Right cardiac atrium (tissue), 5 donors: ENCODE measurements around the gene PLPP6. TPM values are rescaled to one million over a fixed set of nuclear protein-coding genes. Genes with fewer than 3 reads are reported as not detected.
A peak's percentile ranks its signal among the peaks of the same experiment; 100 is the strongest.

Experiments used
- ATAC-seq, 2 donors: fragments of 200-7000 bp; cut with Tn5 transposase; one replicate each; pipeline versions ENCODE4 v1.8.0 to v1.9.1; 2020; ENCODE audit warnings: moderate library complexity in 2 of 2, mild to moderate bottlenecking in 1 of 2
- DNase-seq, 3 donors: peaks; one replicate each; pipeline ENCODE4 v3.0.0-alpha.2; 2020
- H3K27ac ChIP-seq: one replicate; pipeline ENCODE4 v1.5.1; 2013; ENCODE audit warnings: mild to moderate bottlenecking, low read length, control low read depth, moderate library complexity
- H3K27me3 ChIP-seq: one replicate; pipeline ENCODE4 v1.6.1; 2013; ENCODE audit not compliant: control insufficient read depth, insufficient read depth
- H3K4me1 ChIP-seq: one replicate; pipeline ENCODE4 v1.6.1; 2013; ENCODE audit warnings: low read length; ENCODE audit not compliant: control insufficient read depth, insufficient read depth
- H3K4me3 ChIP-seq: one replicate; pipeline ENCODE4 v1.5.1; 2013; ENCODE audit warnings: low read length, control low read depth
- H3K9me3 ChIP-seq: one replicate; pipeline ENCODE4 v1.6.1; 2013; ENCODE audit warnings: low read length; ENCODE audit not compliant: control insufficient read depth
- WGBS: extraction: QIAGEN DNeasy Blood & Tissue Kit; methylation state at CpG from one replicate; pipeline ENCODE4 v1.1.7; 2013; 5-methylcytosine and 5-hydroxymethylcytosine counted together
- intact Hi-C, 4 donors: fragments of 100-400 bp; cut with DNase I; formaldehyde crosslinking; loops; one replicate each; pipeline versions ENCODE4 v1.11.0 to v1.14.0; 2022 to 2023
- polyA plus RNA-seq: library from polyadenylated mRNA; stranded (reverse); fragments of 200-250 nt; gene quantifications from one replicate; pipeline ENCODE4 v1.2.3, GENCODE V29; 2013
- total RNA-seq, 4 donors: library from RNA; stranded (reverse); fragmentation: NEBNext Ultra II Directional; extraction: Animal tissue kit (Norgen Biotek cat#: 25700); gene quantifications; one replicate each; pipeline ENCODE4 v1.2.1, GENCODE V29; 2021
- donor health status: healthy with polysubstance abuse.
- donor health status: DM: no; HTN: yes; CAD: no.
- donor health status: DM: no; HTN: no; CAD: no.
- donor health status: DM: no; HTN: yes; CAD: no; lungs with severe emphysema.
- donor health status: DM: yes; HTN: yes; CAD: no.

The PLPP6 gene
- total and polyA plus RNA-seq, 5 donors, result 2.1 to 4.5 (median 3.8) TPM

- DNase-seq (no peak), ATAC-seq (no peak)
- no peak overlapping the region for H3K27ac ChIP-seq
- WGBS, result 65% methylated on average over 3 of the region's 3 CpGs
- no peaks in the 10 kb centered on the region for H3K9me3 ChIP-seq
- intact Hi-C loops, result loop anchor here in 1 of 4 donors (5.0 kb wide), 1 partner anchor 65 kb away; the partner anchor contains the start of gene AK3
- H3K4me3 ChIP-seq, result no peak overlapping the region
- H3K4me1 ChIP-seq, result peaks cover 2% of the 10 kb centered on the region
- no peaks in the 10 kb centered on the region for H3K27me3 ChIP-seq
Observed at GRCh38 chr9:4677392-4677791, 15.3 kb downstream of the PLPP6 start.

DNA sequence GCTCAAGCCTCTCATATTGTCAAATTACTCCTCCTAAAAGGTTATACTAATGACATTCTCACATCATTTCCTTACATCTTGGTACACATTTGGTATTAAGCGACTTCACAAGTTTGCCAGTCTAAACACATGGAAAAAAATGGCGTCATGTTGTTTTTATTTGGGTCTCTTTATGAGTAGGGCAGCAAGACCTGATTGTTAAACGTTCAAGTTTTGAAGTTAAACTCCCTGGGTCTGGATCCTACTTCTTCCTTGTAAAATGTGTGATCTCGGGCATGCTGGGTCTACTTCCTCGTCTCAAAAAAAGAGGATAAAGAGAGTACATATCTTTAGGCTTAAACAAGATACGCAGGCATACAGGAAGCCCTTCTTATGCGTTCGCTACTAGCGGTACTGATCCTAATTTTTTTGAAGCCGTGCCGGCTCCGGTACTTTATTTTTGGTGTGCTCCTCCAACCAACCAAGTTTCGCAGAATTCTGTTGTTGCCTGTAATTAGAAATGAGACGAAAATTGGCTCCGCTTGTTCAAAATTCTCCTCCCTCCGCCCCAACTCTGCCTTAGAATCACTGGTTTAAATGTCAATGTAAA is 16.7 kb downstream of the PLPP6 start:
- Histone ChIP-seq H3K9me3 (no peaks in the 10 kb centered on the region), H3K4me3 (peak overlapping the region; percentile 88), H3K27me3 (no peaks in the 10 kb centered on the region), H3K27ac (peak overlapping the region; percentile 98), H3K4me1 (peaks cover 2% of the 10 kb centered on the region)
- WGBS, result under 1% methylated on average over 16 of the region's 16 CpGs
- ATAC-seq, result peak; percentile 2 to 17
- no peak for DNase-seq
- intact Hi-C loops, result loop anchor here in 1 of 4 donors (5.0 kb wide), 1 partner anchor 64 kb away; the partner anchor contains the start of gene AK3

GRCh38 chr9:4679268-4680172 is 17.4 kb downstream of the PLPP6 start, which contains the start of gene CDC37L1:
CDC37L1 (plus strand) TSS chr9:4679569; CDS start chr9:4679768, 199 bp downstream.
- H3K4me3 ChIP-seq, result peak within 1 kb of the TSS; percentile 88
- peak within 1 kb of the TSS; percentile 98 for H3K27ac ChIP-seq
- peak; percentile 99 for ATAC-seq
- H3K4me1 ChIP-seq, result peaks cover 2% of the 10 kb centered on the region
- intact Hi-C loops, result loop anchor here in 1 of 4 donors (5.0 kb wide), 1 partner anchor 63 kb away; the partner anchor contains the start of gene AK3
- WGBS, result under 1% methylated on average over 66 of the region's 66 CpGs
- DNase-seq, result peak; percentile 98 to 100 (median 99)
- no peaks in the 10 kb centered on the region for H3K9me3 ChIP-seq
- H3K27me3 ChIP-seq, result no peaks in the 10 kb centered on the region

- Histone ChIP-seq H3K27ac (peak overlapping the region; percentile 96), H3K4me3 (peak overlapping the region; percentile 88), H3K27me3 (no peaks in the 10 kb centered on the region), H3K4me1 (peaks cover 2% of the 10 kb centered on the region), H3K9me3 (no peaks in the 10 kb centered on the region)
- WGBS, result 0% methylated on average over 10 of the region's 10 CpGs
- DNase-seq, result no peak
- ATAC-seq, result peak in 1 of 2 donors; percentile 31
- intact Hi-C loops, result no loop called here
Observed at GRCh38 chr9:4680173-4680525, 18.1 kb downstream of the PLPP6 start.

- Histone ChIP-seq H3K9me3 (no peaks in the 10 kb centered on the region), H3K27ac (no peak overlapping the region), H3K27me3 (no peaks in the 10 kb centered on the region), H3K4me1 (peaks cover 2% of the 10 kb centered on the region), H3K4me3 (peak overlapping the region; percentile 88)
- DNase-seq (no peak), ATAC-seq (no peak)
- 28% methylated on average over 2 of the region's 2 CpGs for WGBS
- intact Hi-C loops, result no loop called here
Observed at GRCh38 chr9:4680750-4681149, 18.7 kb downstream of the PLPP6 start.

GRCh38 chr9:4684820-4685219 is 22.7 kb downstream of the PLPP6 start:
- Histone ChIP-seq H3K27ac (peak overlapping the region; percentile 68), H3K4me3 (no peak overlapping the region), H3K4me1 (peaks cover 7% of the 10 kb centered on the region), H3K9me3 (no peaks in the 10 kb centered on the region), H3K27me3 (no peaks in the 10 kb centered on the region)
- 61% methylated on average over 4 of the region's 4 CpGs for WGBS
- DNase-seq (no peak), ATAC-seq (no peak)
- intact Hi-C loops, result no loop called here

- Histone ChIP-seq H3K4me1 (peaks cover 7% of the 10 kb centered on the region), H3K9me3 (no peaks in the 10 kb centered on the region), H3K4me3 (no peak overlapping the region), H3K27me3 (no peaks in the 10 kb centered on the region), H3K27ac (peak overlapping the region; percentile 77)
- peak; percentile 29 to 76 for ATAC-seq
- 47% methylated on average over 4 of the region's 4 CpGs for WGBS
- intact Hi-C loops, result no loop called here
- no peak for DNase-seq
Observed at GRCh38 chr9:4686112-4686511, 24.0 kb downstream of the PLPP6 start.

- peak in 1 of 2 donors; percentile 41 for ATAC-seq
- H3K4me1 ChIP-seq, result peaks cover 7% of the 10 kb centered on the region
- H3K27me3 ChIP-seq, result no peaks in the 10 kb centered on the region
- H3K27ac ChIP-seq, result peak overlapping the region; percentile 45
- no peak for DNase-seq
- no peak overlapping the region for H3K4me3 ChIP-seq
- WGBS, result 43% methylated on average over 1 of the region's 1 CpG
- H3K9me3 ChIP-seq, result no peaks in the 10 kb centered on the region
- intact Hi-C loops, result no loop called here
Observed at GRCh38 chr9:4686584-4686983, 24.5 kb downstream of the PLPP6 start.

- Histone ChIP-seq H3K4me1 (peaks cover 7% of the 10 kb centered on the region), H3K9me3 (no peaks in the 10 kb centered on the region), H3K27me3 (no peaks in the 10 kb centered on the region), H3K27ac (no peak overlapping the region), H3K4me3 (no peak overlapping the region)
- ATAC-seq (peak in 1 of 2 donors; percentile 64), DNase-seq (no peak)
- WGBS, result 12% methylated on average over 2 of the region's 2 CpGs
- intact Hi-C loops, result no loop called here
Observed at GRCh38 chr9:4689021-4689420, 26.9 kb downstream of the PLPP6 start.

GRCh38 chr9:4689687-4690104 is 27.6 kb downstream of the PLPP6 start:
- ATAC-seq (no peak), DNase-seq (no peak)
- peak overlapping the region; percentile 72 for H3K27ac ChIP-seq
- 81% methylated on average over 1 of the region's 1 CpG for WGBS
- intact Hi-C loops, result no loop called here
- H3K9me3 ChIP-seq, result no peaks in the 10 kb centered on the region
- H3K4me3 ChIP-seq, result no peak overlapping the region
- no peaks in the 10 kb centered on the region for H3K27me3 ChIP-seq
- H3K4me1 ChIP-seq, result peaks cover 7% of the 10 kb centered on the region

- H3K9me3 ChIP-seq, result no peaks in the 10 kb centered on the region
- WGBS, result 92% methylated on average over 4 of the region's 4 CpGs
- H3K4me3 ChIP-seq, result no peak overlapping the region
- no peak overlapping the region for H3K27ac ChIP-seq
- H3K4me1 ChIP-seq, result peaks cover 7% of the 10 kb centered on the region
- H3K27me3 ChIP-seq, result no peaks in the 10 kb centered on the region
- ATAC-seq (peak in 1 of 2 donors; percentile 36), DNase-seq (no peak)
- intact Hi-C loops, result no loop called here
Observed at GRCh38 chr9:4690144-4690543, 28.1 kb downstream of the PLPP6 start.
